H9 (cell line): Measurements from ENCODE around the gene S100A16. TPM values are rescaled to one million over a fixed set of nuclear protein-coding genes. Genes with fewer than 3 reads are reported as not detected.
A peak's percentile ranks its signal among the peaks of the same experiment; 100 is the strongest.

Experiments
- DNase-seq: peaks from one replicate; pipeline ENCODE4 v3.0.0-alpha.2; 2017
- H2AFZ ChIP-seq: one replicate; pipeline ENCODE4 v1.6.1; 2013; ENCODE audit warnings: mild to moderate bottlenecking, low read length, control low read depth, moderate library complexity
- H2AK5ac ChIP-seq: 2 replicates; pipeline ENCODE4 v1.6.1; 2013; ENCODE audit warnings: low read length, control low read depth, mixed read lengths; ENCODE audit not compliant: insufficient read length
- H2BK120ac ChIP-seq: one replicate; pipeline ENCODE4 v1.6.1; 2013; ENCODE audit warnings: low read depth, mild to moderate bottlenecking, low read length, control low read depth, inconsistent platforms; ENCODE audit not compliant: poor library complexity, severe bottlenecking
- H2BK12ac ChIP-seq: 2 replicates; pipeline ENCODE4 v1.6.1; 2013; ENCODE audit warnings: low read length, control low read depth, mixed read lengths, low read depth; ENCODE audit not compliant: insufficient read length
- H2BK15ac ChIP-seq: 2 replicates; pipeline ENCODE4 v1.6.1; 2013; ENCODE audit warnings: low read depth, low read length, control low read depth
- H2BK20ac ChIP-seq: one replicate; pipeline ENCODE4 v1.6.1; 2013; ENCODE audit warnings: low read depth, mild to moderate bottlenecking, low read length, control low read depth, inconsistent platforms; ENCODE audit not compliant: poor library complexity, severe bottlenecking
- H2BK5ac ChIP-seq: 2 replicates; pipeline ENCODE4 v1.6.1; 2013; ENCODE audit warnings: low read length, control low read depth, mixed read lengths; ENCODE audit not compliant: insufficient read length
- H3K14ac ChIP-seq: 2 replicates; pipeline ENCODE4 v1.6.1; 2013; ENCODE audit warnings: low read length, control low read depth; ENCODE audit not compliant: insufficient read depth
- H3K18ac ChIP-seq: 2 replicates; pipeline ENCODE4 v1.6.1; 2013; ENCODE audit warnings: low read depth, mild to moderate bottlenecking, mixed read lengths, low read length, control low read depth; ENCODE audit not compliant: insufficient read length
- H3K23ac ChIP-seq: 2 replicates; pipeline ENCODE4 v1.6.1; 2013; ENCODE audit warnings: low read length, control low read depth, mixed read lengths, low read depth; ENCODE audit not compliant: insufficient read length
- H3K23me2 ChIP-seq: 2 replicates; pipeline ENCODE4 v1.6.1; 2013; ENCODE audit warnings: low read depth, mild to moderate bottlenecking, mixed read lengths, low read length, control low read depth; ENCODE audit not compliant: insufficient read length, poor library complexity, severe bottlenecking
- H3K27ac ChIP-seq: 2 replicates; pipeline ENCODE4 v1.5.1; 2013; ENCODE audit warnings: low read length, control low read depth, mixed read lengths, low read depth; ENCODE audit not compliant: insufficient read length
- H3K27me3 ChIP-seq: 2 replicates; pipeline ENCODE4 v1.6.1; 2013; ENCODE audit warnings: low read length, control low read depth, inconsistent platforms; ENCODE audit not compliant: insufficient read depth
- H3K4ac ChIP-seq: 2 replicates; pipeline ENCODE4 v1.6.1; 2013; ENCODE audit warnings: low read depth, mild to moderate bottlenecking, control low read depth, inconsistent platforms, low read length, moderate library complexity
- H3K4me1 ChIP-seq: 2 replicates; pipeline ENCODE4 v1.6.1; 2013; ENCODE audit warnings: low read length, control low read depth, inconsistent platforms; ENCODE audit not compliant: insufficient read depth
- H3K4me2 ChIP-seq: 2 replicates; pipeline ENCODE4 v1.6.1; 2013; ENCODE audit warnings: low read length, control low read depth, mixed read lengths; ENCODE audit not compliant: insufficient read length, insufficient read depth
- H3K56ac ChIP-seq: 2 replicates; pipeline ENCODE4 v1.6.1; 2013; ENCODE audit warnings: low read depth, mild to moderate bottlenecking, mixed read lengths, low read length, control low read depth; ENCODE audit not compliant: insufficient read length
- H3K79me1 ChIP-seq: 2 replicates; pipeline ENCODE4 v1.6.1; 2013; ENCODE audit warnings: low read depth, mild to moderate bottlenecking, moderate library complexity, low read length, control low read depth, inconsistent platforms; ENCODE audit not compliant: insufficient read depth, poor library complexity, severe bottlenecking
- H3K79me2 ChIP-seq: 2 replicates; pipeline ENCODE4 v1.6.1; 2013; ENCODE audit warnings: low read length, control low read depth, inconsistent platforms; ENCODE audit not compliant: insufficient read depth
- H3K9ac ChIP-seq: 2 replicates; pipeline ENCODE4 v1.6.1; 2013; ENCODE audit warnings: low read length, control low read depth, mixed read lengths; ENCODE audit not compliant: insufficient read length; ENCODE audit errors: extremely low read depth
- H3K9me3 ChIP-seq: one replicate; pipeline ENCODE4 v1.6.1; 2013; ENCODE audit warnings: low read depth, low read length, inconsistent platforms; ENCODE audit not compliant: control insufficient read depth
- H3T11ph ChIP-seq: one replicate; pipeline ENCODE4 v1.6.1; 2013; ENCODE audit warnings: mild to moderate bottlenecking, low read length, control low read depth, inconsistent platforms
- H4K20me1 ChIP-seq: one replicate; pipeline ENCODE4 v1.6.1; 2013; ENCODE audit not compliant: control insufficient read depth, insufficient read length, insufficient read depth
- H4K5ac ChIP-seq: 2 replicates; pipeline ENCODE4 v1.6.1; 2013; ENCODE audit warnings: low read depth, mild to moderate bottlenecking, mixed read lengths, low read length, control low read depth; ENCODE audit not compliant: insufficient read length
- H4K8ac ChIP-seq: replicated peaks from 2 replicates; pipeline ENCODE4 v1.6.1; 2013; ENCODE audit warnings: low read length, control low read depth, mixed read lengths, low read depth; ENCODE audit not compliant: insufficient read length
- H4K91ac ChIP-seq: 2 replicates; pipeline ENCODE4 v1.6.1; 2013; ENCODE audit warnings: low read depth, mild to moderate bottlenecking, moderate library complexity, mixed read lengths, low read length, control low read depth; ENCODE audit not compliant: insufficient read length
- H3K27ac Mint-ChIP-seq, 3 experiments: 2 replicates in 2 of 3; 3 replicates in 1 of 3; pipeline ENCODE4 v1.8.0; 2020 to 2021; ENCODE audit warnings: mixed read lengths in 3 of 3, mild to moderate bottlenecking in 1 of 3, moderate library complexity in 1 of 3
- H3K27me3 Mint-ChIP-seq: 2 replicates; pipeline ENCODE4 v1.8.0; 2021; ENCODE audit warnings: low read depth, mild to moderate bottlenecking, moderate library complexity, mixed read lengths
- H3K36me3 Mint-ChIP-seq, 3 experiments: 2 replicates in 2 of 3; 3 replicates in 1 of 3; pipeline ENCODE4 v1.8.0; 2020 to 2021; ENCODE audit warnings: low read depth in 3 of 3, mixed read lengths in 3 of 3; ENCODE audit not compliant: insufficient read depth in 1 of 3
- H3K4me1 Mint-ChIP-seq, 2 experiments: 2 replicates each; pipeline ENCODE4 v1.8.0; 2020; ENCODE audit warnings: mixed read lengths in 2 of 2
- H3K4me3 Mint-ChIP-seq, 2 experiments: 2 replicates in 1 of 2; 3 replicates in 1 of 2; pipeline ENCODE4 v1.8.0; 2020 to 2021; ENCODE audit warnings: mild to moderate bottlenecking in 2 of 2, mixed read lengths in 2 of 2, moderate library complexity in 1 of 2
- H3K9me3 Mint-ChIP-seq, 2 experiments: 2 replicates in 1 of 2; 3 replicates in 1 of 2; pipeline ENCODE4 v1.8.0; 2020; ENCODE audit warnings: mild to moderate bottlenecking in 2 of 2, mixed read lengths in 2 of 2, moderate library complexity in 1 of 2
- CTCF ChIP-seq: fragments of 200-600 bp; sonication (generic); conservative IDR thresholded peaks from 3 replicates; pipeline ENCODE4 v1.8.0; 2021; ENCODE audit warnings: antibody characterized with exemption, mild to moderate bottlenecking
- WGBS: extraction: QIAGEN DNeasy Blood & Tissue Kit; methylation state at CpG from one replicate; pipeline ENCODE4 v1.1.7; 2013; ENCODE audit warnings: missing lambda C conversion rate, low lambda C conversion rate, mixed read lengths; ENCODE audit not compliant: insufficient read length; ENCODE audit errors: extremely low coverage; 5-methylcytosine and 5-hydroxymethylcytosine counted together
- long read RNA-seq: library from polyadenylated mRNA; unstranded; transcript quantifications from one replicate; pipeline ENCODE4 v2.0.0, GENCODE V29; 2020
- total RNA-seq: library from RNA; stranded (reverse); gene quantifications from 2 replicates; pipeline ENCODE4 v1.2.1, GENCODE V29; 2021

S100A16 gene
- 8.0 and 8.2 TPM in 2 replicates for total RNA-seq
- long read RNA-seq, transcript S100A16-204 (3 exons, 1,118 nt), result major isoform, 17 of 33 reads
- long read RNA-seq, transcript S100A16-202 (3 exons, 1,146 nt), result minor isoform, 6 of 33 reads
- long read RNA-seq, transcript S100A16-203 (3 exons, 956 nt), result minor isoform, 7 of 33 reads
- long read RNA-seq, partial matches to known transcripts, result 2 of 33 reads
- long read RNA-seq, other reads (novel, unspliced or antisense), result 1 of 33 reads

GRCh38 chr1:153612755-153613331 is at the start of gene S100A16:
TSS of gene S100A16 (minus strand) at chr1:153613137. CDS start at chr1:153608151, 4,986 bp downstream.
- no peak within 1 kb of the TSS for H3K4ac ChIP-seq
- H3K79me1 ChIP-seq, result no peaks in the 10 kb centered on the region
- peaks cover 3% of the 10 kb centered on the region for H3K23me2 ChIP-seq
- peaks cover 40 to 68% of the 10 kb centered on the region in 2 experiments for H3K4me1 Mint-ChIP-seq
- peak within 1 kb of the TSS; percentile 2 for H3K4me2 ChIP-seq
- H2BK12ac ChIP-seq, result no peak within 1 kb of the TSS
- peaks cover 9% of the 10 kb centered on the region; the same call in 1 of the 2 replicates for H3K4me1 ChIP-seq
- no peak within 1 kb of the TSS for H2AFZ ChIP-seq
- H3K36me3 Mint-ChIP-seq, result no peaks in the 10 kb centered on the region
- H3K14ac ChIP-seq, result no peak within 1 kb of the TSS; the same call in 1 of the 2 replicates
- H2BK120ac ChIP-seq, result no peak within 1 kb of the TSS
- peak; percentile 62 for DNase-seq
- H3T11ph ChIP-seq, result no peak within 1 kb of the TSS
- no peaks in the 10 kb centered on the region for H4K20me1 ChIP-seq
- H2BK5ac ChIP-seq, result no peak within 1 kb of the TSS
- no peak within 1 kb of the TSS for H3K23ac ChIP-seq
- WGBS, result no CpG with 5 or more reads among the region's 9 CpGs
- no peaks in the 10 kb centered on the region for H3K9me3 Mint-ChIP-seq
- no peak within 1 kb of the TSS for H2BK20ac ChIP-seq
- peak within 1 kb of the TSS in 1 of 3 experiments; percentile 93; a peak in 2 of 7 replicates for H3K27ac Mint-ChIP-seq
- TF ChIP-seq CTCF, result no peak
- no peak within 1 kb of the TSS for H2BK15ac ChIP-seq
- H2AK5ac ChIP-seq, result no peak within 1 kb of the TSS
- H3K56ac ChIP-seq, result no peak within 1 kb of the TSS
- H3K27me3 ChIP-seq, result no peaks in the 10 kb centered on the region
- no peak within 1 kb of the TSS for H3K9ac ChIP-seq
- H3K4me3 Mint-ChIP-seq, result peak within 1 kb of the TSS; percentile 15 to 78; a peak in 4 of 5 replicates
- H4K5ac ChIP-seq, result no peak within 1 kb of the TSS
- H4K8ac ChIP-seq, result no peak within 1 kb of the TSS
- no peaks in the 10 kb centered on the region for H3K79me2 ChIP-seq
- H4K91ac ChIP-seq, result no peak within 1 kb of the TSS
- H3K27ac ChIP-seq, result no peak within 1 kb of the TSS
- H3K27me3 Mint-ChIP-seq, result peaks cover 2% of the 10 kb centered on the region; the same call in 1 of the 2 replicates
- H3K9me3 ChIP-seq, result no peaks in the 10 kb centered on the region
- H3K18ac ChIP-seq, result no peak within 1 kb of the TSS
